ENCODE results near the gene OSBPL5. TPM values are rescaled to one million over a fixed set of nuclear protein-coding genes. Genes with fewer than 3 reads are reported as not detected.

The OSBPL5 gene
- total RNA-seq, 2 donors from 2014 or later: 6.3 to 7.0 TPM

GRCh38 chr11:3149852-3150188 lies 15.3 kb downstream of the OSBPL5 start:
- DNase-seq (no peak), ATAC-seq (replicated peaks in 1 of 2) (no peak)
- no peaks in the 10 kb centered on the region for H3K9me3 Mint-ChIP-seq
- no peaks in the 10 kb centered on the region for H3K27me3 Mint-ChIP-seq (ENCODE audit: low read depth)
- H3K4me1 Mint-ChIP-seq (ENCODE audit: low read depth): no peaks in the 10 kb centered on the region
- H3K27ac Mint-ChIP-seq: no peak overlapping the region
- H3K4me3 Mint-ChIP-seq: no peak overlapping the region
- H3K36me3 Mint-ChIP-seq (ENCODE audit: insufficient read depth in 2 of 2): no peaks in the 10 kb centered on the region

GRCh38 chr11:3148990-3149851 lies 15.9 kb downstream of the OSBPL5 start:
- Mint-ChIP-seq H3K4me3 (no peak overlapping the region), H3K27me3 (ENCODE audit: low read depth) (no peaks in the 10 kb centered on the region), H3K9me3 (no peaks in the 10 kb centered on the region), H3K4me1 (ENCODE audit: low read depth) (no peaks in the 10 kb centered on the region), H3K36me3 (ENCODE audit: insufficient read depth in 2 of 2) (no peaks in the 10 kb centered on the region), H3K27ac (no peak overlapping the region)
- DNase-seq (no peak), ATAC-seq (replicated peaks in 1 of 2) (no peak)

- no peak overlapping the region for H3K4me3 Mint-ChIP-seq
- no peak for DNase-seq
- H3K36me3 Mint-ChIP-seq (ENCODE audit: insufficient read depth in 2 of 2): no peaks in the 10 kb centered on the region
- H3K9me3 Mint-ChIP-seq: no peaks in the 10 kb centered on the region
- no peaks in the 10 kb centered on the region for H3K27me3 Mint-ChIP-seq (ENCODE audit: low read depth)
- no peaks in the 10 kb centered on the region for H3K4me1 Mint-ChIP-seq (ENCODE audit: low read depth)
- ATAC-seq (replicated peaks in 1 of 2): no peak
- no peak overlapping the region for H3K27ac Mint-ChIP-seq
Measured at GRCh38 chr11:3148255-3148989, 16.7 kb downstream of the OSBPL5 start.

GRCh38 chr11:3147626-3148025 lies 17.5 kb downstream of the OSBPL5 start:
- Mint-ChIP-seq H3K27ac (no peak overlapping the region), H3K36me3 (ENCODE audit: insufficient read depth in 2 of 2) (no peaks in the 10 kb centered on the region)
- ATAC-seq (replicated peaks in 1 of 2): no peak

GRCh38 chr11:3147257-3147619 lies 17.9 kb downstream of the OSBPL5 start:
- no peaks in the 10 kb centered on the region for H3K27me3 Mint-ChIP-seq (ENCODE audit: low read depth)
- no peak for DNase-seq
- no peaks in the 10 kb centered on the region for H3K36me3 Mint-ChIP-seq (ENCODE audit: insufficient read depth in 2 of 2)
- ATAC-seq (replicated peaks in 1 of 2): no peak
- H3K4me3 Mint-ChIP-seq: no peak overlapping the region
- no peaks in the 10 kb centered on the region for H3K4me1 Mint-ChIP-seq (ENCODE audit: low read depth)
- no peaks in the 10 kb centered on the region for H3K9me3 Mint-ChIP-seq
- H3K27ac Mint-ChIP-seq: no peak overlapping the region

More at GRCh38 chr11:3147626-3148025, 17.5 kb downstream of the OSBPL5 start:
- H3K4me1 Mint-ChIP-seq (ENCODE audit: low read depth): no peaks in the 10 kb centered on the region
- H3K27me3 Mint-ChIP-seq (ENCODE audit: low read depth): no peaks in the 10 kb centered on the region
- no peak for DNase-seq
- no peaks in the 10 kb centered on the region for H3K9me3 Mint-ChIP-seq
- no peak overlapping the region for H3K4me3 Mint-ChIP-seq

GRCh38 chr11:3146612-3147256 lies 18.4 kb downstream of the OSBPL5 start:
- Mint-ChIP-seq H3K9me3 (no peaks in the 10 kb centered on the region), H3K27ac (no peak overlapping the region), H3K27me3 (ENCODE audit: low read depth) (no peaks in the 10 kb centered on the region), H3K36me3 (ENCODE audit: insufficient read depth in 2 of 2) (no peaks in the 10 kb centered on the region), H3K4me1 (ENCODE audit: low read depth) (no peaks in the 10 kb centered on the region), H3K4me3 (no peak overlapping the region)
- DNase-seq (no peak), ATAC-seq (replicated peaks in 1 of 2) (no peak)

GRCh38 chr11:3145206-3145520 lies 19.9 kb downstream of the OSBPL5 start:
- no peak for DNase-seq
- Mint-ChIP-seq H3K27ac (no peak overlapping the region), H3K4me1 (ENCODE audit: low read depth) (no peaks in the 10 kb centered on the region), H3K36me3 (ENCODE audit: insufficient read depth in 2 of 2) (no peaks in the 10 kb centered on the region), H3K4me3 (no peak overlapping the region), H3K27me3 (ENCODE audit: low read depth) (no peaks in the 10 kb centered on the region), H3K9me3 (no peaks in the 10 kb centered on the region)
- no peak for ATAC-seq (replicated peaks in 1 of 2)

GRCh38 chr11:3144296-3145205 lies 20.6 kb downstream of the OSBPL5 start:
- Mint-ChIP-seq H3K9me3 (no peaks in the 10 kb centered on the region), H3K27ac (no peak overlapping the region), H3K27me3 (ENCODE audit: low read depth) (no peaks in the 10 kb centered on the region), H3K36me3 (ENCODE audit: insufficient read depth in 2 of 2) (no peaks in the 10 kb centered on the region), H3K4me3 (no peak overlapping the region), H3K4me1 (ENCODE audit: low read depth) (no peaks in the 10 kb centered on the region)
- DNase-seq: no peak
- no peak for ATAC-seq (replicated peaks in 1 of 2)

- H3K36me3 Mint-ChIP-seq (ENCODE audit: insufficient read depth in 2 of 2): no peaks in the 10 kb centered on the region
- DNase-seq: no peak
- H3K9me3 Mint-ChIP-seq: no peaks in the 10 kb centered on the region
- H3K4me1 Mint-ChIP-seq (ENCODE audit: low read depth): no peaks in the 10 kb centered on the region
- no peaks in the 10 kb centered on the region for H3K27me3 Mint-ChIP-seq (ENCODE audit: low read depth)
- H3K27ac Mint-ChIP-seq: no peak overlapping the region
- ATAC-seq (replicated peaks in 1 of 2): no peak
- H3K4me3 Mint-ChIP-seq: no peak overlapping the region
Measured at GRCh38 chr11:3143136-3143880, 21.8 kb downstream of the OSBPL5 start.

- no peak for ATAC-seq (replicated peaks in 1 of 2)
- H3K9me3 Mint-ChIP-seq: no peaks in the 10 kb centered on the region
- no peak overlapping the region for H3K4me3 Mint-ChIP-seq
- no peaks in the 10 kb centered on the region for H3K36me3 Mint-ChIP-seq (ENCODE audit: insufficient read depth in 2 of 2)
- H3K27me3 Mint-ChIP-seq (ENCODE audit: low read depth): no peaks in the 10 kb centered on the region
- H3K4me1 Mint-ChIP-seq (ENCODE audit: low read depth): no peaks in the 10 kb centered on the region
- H3K27ac Mint-ChIP-seq: no peak overlapping the region
- DNase-seq: no peak
Measured at GRCh38 chr11:3140291-3140603, 24.9 kb downstream of the OSBPL5 start.

- Mint-ChIP-seq H3K4me1 (ENCODE audit: low read depth) (no peaks in the 10 kb centered on the region), H3K27me3 (ENCODE audit: low read depth) (no peaks in the 10 kb centered on the region), H3K36me3 (ENCODE audit: insufficient read depth in 2 of 2) (no peaks in the 10 kb centered on the region), H3K27ac (no peak overlapping the region), H3K9me3 (no peaks in the 10 kb centered on the region), H3K4me3 (no peak overlapping the region)
- ATAC-seq (replicated peaks in 1 of 2) (no peak), DNase-seq (no peak)
Measured at GRCh38 chr11:3139481-3140290, 25.4 kb downstream of the OSBPL5 start.

- ATAC-seq (replicated peaks in 1 of 2) (no peak), DNase-seq (no peak)
- Mint-ChIP-seq H3K4me1 (ENCODE audit: low read depth) (no peaks in the 10 kb centered on the region), H3K27me3 (ENCODE audit: low read depth) (no peaks in the 10 kb centered on the region), H3K4me3 (no peak overlapping the region), H3K36me3 (ENCODE audit: insufficient read depth in 2 of 2) (no peaks in the 10 kb centered on the region), H3K27ac (no peak overlapping the region), H3K9me3 (no peaks in the 10 kb centered on the region)
Measured at GRCh38 chr11:3139086-3139440, 26.0 kb downstream of the OSBPL5 start.
